ENCODE data around the gene ZNF579. TPM values are rescaled to one million over a fixed set of nuclear protein-coding genes. Genes with fewer than 3 reads are reported as not detected.
A peak's percentile ranks its signal among the peaks of the same experiment; 100 is the strongest.

The ZNF579 gene
- polyA plus RNA-seq, 2 of the 4 experiments (the other 2 are of a cell fraction): 6.5 to 16.2 TPM

DNA sequence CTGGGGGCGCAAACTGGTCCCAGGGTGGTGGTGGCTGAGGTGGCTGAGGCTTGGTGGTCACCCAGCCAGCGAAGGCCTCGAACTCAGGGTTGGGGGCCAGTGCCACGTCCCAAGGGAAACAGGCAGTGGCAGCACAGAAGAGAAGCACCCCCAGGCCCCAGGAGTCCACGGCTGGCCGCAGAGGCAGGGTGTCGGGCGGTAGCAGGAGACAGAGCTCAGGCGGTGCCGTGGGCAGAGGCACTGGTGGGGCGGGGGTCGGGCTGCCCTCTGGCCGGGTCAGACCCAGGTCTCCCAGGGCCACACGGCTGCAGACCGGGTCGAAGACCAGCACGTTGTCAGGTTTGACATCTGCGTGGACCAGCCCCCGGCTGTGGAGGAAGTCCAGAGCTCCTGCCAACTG, 39.6 kb downstream of the ZNF579 start:
- Histone ChIP-seq H3K4me1 (peaks cover 37% of the 10 kb centered on the region), H3K4me3 (no peak overlapping the region), H3K27ac (no peak overlapping the region), H3K9me3 (no peaks in the 10 kb centered on the region), H3K4me2 (no peak overlapping the region)
- DNase-seq (ENCODE audit: low read depth in 1 of 2, low spot score in 1 of 2): no peak
- TF ChIP-seq ZNF302 (CRISPR knock-in tag; IDR thresholded peaks at IDR 0.05) (no peak), RCOR1 (IDR thresholded peaks at IDR 0.05; ENCODE audit: low read depth, low read length) (no peak), MYC (IDR thresholded peaks at IDR 0.05; ENCODE audit: borderline replicate concordance, low read length) (no peak), SREBF2 (IDR thresholded peaks at IDR 0.05) (no peak), CEBPB (IDR thresholded peaks at IDR 0.05) (no peak), RNF2 (IDR thresholded peaks at IDR 0.05; ENCODE audit: borderline replicate concordance, low read depth) (no peak), TFCP2L1 (CRISPR knock-in tag; IDR thresholded peaks at IDR 0.05) (no peak), RAD21 (conservative IDR thresholded peaks at IDR 0.05 in 1 of 2, IDR thresholded peaks at IDR 0.05 in 1 of 2) (no peak), CTCF (IDR thresholded peaks at IDR 0.05) (no peak), MAFK (IDR thresholded peaks at IDR 0.05; ENCODE audit: partially characterized antibody) (no peak), HOXA7 (CRISPR knock-in tag; IDR thresholded peaks at IDR 0.05) (no peak), HDAC2 (IDR thresholded peaks at IDR 0.05) (no peak), NR3C1 (IDR thresholded peaks at IDR 0.05) (no peak), CBX2 (IDR thresholded peaks at IDR 0.05; ENCODE audit: borderline replicate concordance, low read depth) (no peak), ATOH8 (CRISPR knock-in tag; IDR thresholded peaks at IDR 0.05; ENCODE audit: low read depth) (no peak)
- TF ChIP-seq, protein P1, sequence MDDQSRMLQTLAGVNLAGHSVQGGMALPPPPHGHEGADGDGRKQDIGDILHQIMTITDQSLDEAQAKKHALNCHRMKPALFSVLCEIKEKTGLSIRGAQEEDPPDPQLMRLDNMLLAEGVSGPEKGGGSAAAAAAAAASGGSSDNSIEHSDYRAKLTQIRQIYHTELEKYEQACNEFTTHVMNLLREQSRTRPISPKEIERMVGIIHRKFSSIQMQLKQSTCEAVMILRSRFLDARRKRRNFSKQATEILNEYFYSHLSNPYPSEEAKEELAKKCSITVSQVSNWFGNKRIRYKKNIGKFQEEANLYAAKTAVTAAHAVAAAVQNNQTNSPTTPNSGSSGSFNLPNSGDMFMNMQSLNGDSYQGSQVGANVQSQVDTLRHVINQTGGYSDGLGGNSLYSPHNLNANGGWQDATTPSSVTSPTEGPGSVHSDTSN (IDR thresholded peaks at IDR 0.05): no peak
- TF ChIP-seq, protein P2, sequence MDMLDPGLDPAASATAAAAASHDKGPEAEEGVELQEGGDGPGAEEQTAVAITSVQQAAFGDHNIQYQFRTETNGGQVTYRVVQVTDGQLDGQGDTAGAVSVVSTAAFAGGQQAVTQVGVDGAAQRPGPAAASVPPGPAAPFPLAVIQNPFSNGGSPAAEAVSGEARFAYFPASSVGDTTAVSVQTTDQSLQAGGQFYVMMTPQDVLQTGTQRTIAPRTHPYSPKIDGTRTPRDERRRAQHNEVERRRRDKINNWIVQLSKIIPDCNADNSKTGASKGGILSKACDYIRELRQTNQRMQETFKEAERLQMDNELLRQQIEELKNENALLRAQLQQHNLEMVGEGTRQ (IDR thresholded peaks at IDR 0.05): no peak
- FAIRE-seq: no peak
- ChIA-PET POLR2A (no interaction called here), CTCF (interaction anchor here (0.9 to 3.2 kb wide), 3 partner anchors 12 to 65 kb away, joined by 3 to 10 read pairs (median 3); partner anchors contain the start of gene ZNF865)
- WGBS (ENCODE audit: missing lambda C conversion rate): 88% methylated on average over 12 of the region's 19 CpGs
- no peak for ATAC-seq

- no peak overlapping the region for H3K4me2 ChIP-seq
- ChIA-PET CTCF (interaction anchor here (1.3 to 3.2 kb wide), 2 partner anchors 12 to 66 kb away, joined by 3 to 10 read pairs; partner anchors contain the start of gene ZNF865), POLR2A (no interaction called here)
Measured at GRCh38 chr19:55540619-55541018, 40.0 kb downstream of the ZNF579 start.

More at GRCh38 chr19:55540619-55541018, 40.0 kb downstream of the ZNF579 start:
- no peaks in the 10 kb centered on the region for H3K9me3 ChIP-seq
- no peak for ATAC-seq
- TF ChIP-seq GATA3 (IDR thresholded peaks at IDR 0.05; ENCODE audit: borderline replicate concordance) (no peak), CBX8 (IDR thresholded peaks at IDR 0.05) (no peak), MAFK (IDR thresholded peaks at IDR 0.05; ENCODE audit: partially characterized antibody) (no peak), MAZ (IDR thresholded peaks at IDR 0.05; ENCODE audit: borderline replicate concordance, low read depth, low read length) (no peak), PHF8 (IDR thresholded peaks at IDR 0.05; ENCODE audit: borderline replicate concordance, low read depth) (no peak), BHLHE40 (IDR thresholded peaks at IDR 0.05; ENCODE audit: low read depth, low read length) (no peak), POLR2A (IDR thresholded peaks at IDR 0.05; ENCODE audit: low read length) (no peak), CBX2 (IDR thresholded peaks at IDR 0.05; ENCODE audit: borderline replicate concordance, low read depth) (no peak)
- TF ChIP-seq, protein P3, sequence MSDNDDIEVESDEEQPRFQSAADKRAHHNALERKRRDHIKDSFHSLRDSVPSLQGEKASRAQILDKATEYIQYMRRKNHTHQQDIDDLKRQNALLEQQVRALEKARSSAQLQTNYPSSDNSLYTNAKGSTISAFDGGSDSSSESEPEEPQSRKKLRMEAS (IDR thresholded peaks at IDR 0.05): no peak
- H3K27ac ChIP-seq: peak overlapping the region in 1 of 2 experiments; percentile 3; a peak in 2 of 6 replicates
- H3K4me1 ChIP-seq: peaks cover 37% of the 10 kb centered on the region
- no peak overlapping the region for H3K4me3 ChIP-seq
- WGBS (ENCODE audit: missing lambda C conversion rate): 80% methylated on average over 10 of the region's 10 CpGs
- no peak for DNase-seq (ENCODE audit: low read depth in 1 of 2, low spot score in 1 of 2)
- FAIRE-seq: no peak

Measured in A549 (cell line).